ENCODE measurements around the gene CACHD1. TPM values are rescaled to one million over a fixed set of nuclear protein-coding genes. Genes with fewer than 3 reads are reported as not detected.

The CACHD1 gene
- total and polyA plus RNA-seq, 9 of the 15 experiments (the other 6 are each of a cell fraction or from before 2014, with no cell fraction given), result 0.07 TPM; not detected in 8

- H3K36me3 ChIP-seq (ENCODE audit: control insufficient read depth, insufficient read depth, low read length), result no peaks in the 10 kb centered on the region
- ATAC-seq, result no peak
- no peak for FAIRE-seq
- H2AFZ ChIP-seq (ENCODE audit: low read depth, low read length), result no peak overlapping the region
- no TSS peak for BruUV-seq (replicated peaks)
- peaks cover 0 to 5% of the 10 kb centered on the region in 2 experiments; a peak in 2 of 5 replicates for H3K27me3 ChIP-seq (ENCODE audit: control insufficient read depth in 2 of 2, insufficient read depth in 2 of 2, low read length in 2 of 2)
- in situ Hi-C loops (cut with MboI) (no loop called here), intact Hi-C loops (cut with micrococcal nuclease) (no loop called here)
- no peaks in the 10 kb centered on the region for H3K9me3 ChIP-seq (replicated peaks; ENCODE audit: control insufficient read depth, insufficient read depth, low read depth, low read length)
- H3K4me2 ChIP-seq (ENCODE audit: insufficient read depth, low read length), result no peak overlapping the region
- no peaks in the 10 kb centered on the region for H3K9me1 ChIP-seq (ENCODE audit: control insufficient read depth, insufficient read depth, low read length)
- POLR2A ChIA-PET, result no interaction called here
- CTCF ChIA-PET (ENCODE audit: low intra/inter-chr PET ratio), result no interaction called here
- WGBS (ENCODE audit: insufficient coverage, low coverage, missing lambda C conversion rate), result 0% methylated on average over 3 of the region's 3 CpGs
- H4K20me1 ChIP-seq (replicated peaks; ENCODE audit: control insufficient read depth, insufficient read depth, low read length), result no peaks in the 10 kb centered on the region
- H3K9ac ChIP-seq (ENCODE audit: insufficient read depth in 1 of 2, low read depth in 2 of 2, low read length in 2 of 2), result no peak overlapping the region
- no peak overlapping the region for H3K4me3 ChIP-seq
- no peaks in the 10 kb centered on the region for H3K79me2 ChIP-seq (ENCODE audit: control insufficient read depth, insufficient read depth, low read length)
- DNase-seq (ENCODE audit: extremely low read depth in 1 of 4, low spot score in 3 of 4), result no peak
- H3K4me1 ChIP-seq (replicated peaks in 1 of 2; ENCODE audit: control insufficient read depth in 2 of 2, insufficient read depth in 2 of 2, low read length in 2 of 2), result no peaks in the 10 kb centered on the region
- H3K27ac ChIP-seq (ENCODE audit: extremely low read depth, low read depth, low read length), result no peak overlapping the region
- TF ChIP-seq MCM2 (IDR thresholded peaks at IDR 0.05; ENCODE audit: low read depth), result no peak
- no peak for TF ChIP-seq LARP7 (IDR thresholded peaks at IDR 0.05)
- TF ChIP-seq SIN3A (IDR thresholded peaks at IDR 0.05; ENCODE audit: borderline replicate concordance in 2 of 2, control insufficient read depth in 1 of 2, low read depth in 2 of 2, low read length in 2 of 2), result no peak
- TF ChIP-seq EP400 (IDR thresholded peaks at IDR 0.05), result no peak
Measured at GRCh38 chr1:64631346-64632034, 161.6 kb downstream of the CACHD1 start.

DNA sequence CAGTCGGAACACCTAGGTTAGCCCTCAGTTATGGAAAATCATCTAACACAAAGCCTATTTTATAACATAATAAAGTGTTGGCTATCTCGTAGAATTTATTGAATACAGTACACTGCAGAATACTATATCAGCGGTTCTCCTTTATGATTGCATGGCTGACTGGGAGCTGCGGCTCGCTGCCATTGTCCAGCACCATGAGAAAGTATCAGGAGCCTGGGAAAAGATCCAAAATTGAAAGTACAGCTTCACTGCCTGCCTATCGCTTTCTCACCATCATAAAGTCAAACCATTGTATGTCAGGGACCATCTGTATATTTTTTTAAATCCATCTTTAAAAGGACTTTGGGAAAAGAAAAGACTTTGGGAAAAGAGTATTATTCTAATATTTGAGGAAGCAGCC lies 163.0 kb downstream of the CACHD1 start:
- ChIA-PET CTCF (ENCODE audit: low intra/inter-chr PET ratio) (no interaction called here), POLR2A (interaction anchor here (1.0 kb wide), 1 partner anchor 1089 kb away, joined by 3 read pairs; no protein-coding TSS in a partner anchor)
- no peak overlapping the region for H3K9ac ChIP-seq (ENCODE audit: insufficient read depth in 1 of 2, low read depth in 2 of 2, low read length in 2 of 2)
- ATAC-seq (no peak), DNase-seq (ENCODE audit: extremely low read depth in 1 of 4, low spot score in 3 of 4) (no peak), FAIRE-seq (no peak)
- no peak overlapping the region for H3K4me3 ChIP-seq
- H3K79me2 ChIP-seq (ENCODE audit: control insufficient read depth, insufficient read depth, low read length), result no peaks in the 10 kb centered on the region
- BruUV-seq (replicated peaks), result no TSS peak
- in situ Hi-C loops (cut with MboI) (no loop called here), intact Hi-C loops (cut with micrococcal nuclease) (no loop called here)
- under 1% methylated on average over 6 of the region's 6 CpGs for WGBS (ENCODE audit: insufficient coverage, low coverage, missing lambda C conversion rate)
- H3K4me2 ChIP-seq (ENCODE audit: insufficient read depth, low read length), result no peak overlapping the region
- no peak for TF ChIP-seq IRF2 (CRISPR knock-in tag; IDR thresholded peaks at IDR 0.05)
- TF ChIP-seq NFYB (IDR thresholded peaks at IDR 0.05; ENCODE audit: extremely low read depth, insufficient read length), result no peak
- TF ChIP-seq, protein P1, sequence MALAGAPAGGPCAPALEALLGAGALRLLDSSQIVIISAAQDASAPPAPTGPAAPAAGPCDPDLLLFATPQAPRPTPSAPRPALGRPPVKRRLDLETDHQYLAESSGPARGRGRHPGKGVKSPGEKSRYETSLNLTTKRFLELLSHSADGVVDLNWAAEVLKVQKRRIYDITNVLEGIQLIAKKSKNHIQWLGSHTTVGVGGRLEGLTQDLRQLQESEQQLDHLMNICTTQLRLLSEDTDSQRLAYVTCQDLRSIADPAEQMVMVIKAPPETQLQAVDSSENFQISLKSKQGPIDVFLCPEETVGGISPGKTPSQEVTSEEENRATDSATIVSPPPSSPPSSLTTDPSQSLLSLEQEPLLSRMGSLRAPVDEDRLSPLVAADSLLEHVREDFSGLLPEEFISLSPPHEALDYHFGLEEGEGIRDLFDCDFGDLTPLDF (CRISPR knock-in tag; IDR thresholded peaks at IDR 0.05), result no peak
- TF ChIP-seq CBFA2T3 (IDR thresholded peaks at IDR 0.05), result no peak
- TF ChIP-seq NFXL1 (CRISPR knock-in tag; IDR thresholded peaks at IDR 0.05), result no peak
- H3K36me3 ChIP-seq (ENCODE audit: control insufficient read depth, insufficient read depth, low read length), result no peaks in the 10 kb centered on the region
- H2AFZ ChIP-seq (ENCODE audit: low read depth, low read length), result no peak overlapping the region
- H3K9me1 ChIP-seq (ENCODE audit: control insufficient read depth, insufficient read depth, low read length), result no peaks in the 10 kb centered on the region
- peaks cover 0 to 5% of the 10 kb centered on the region in 2 experiments; a peak in 2 of 5 replicates for H3K27me3 ChIP-seq (ENCODE audit: control insufficient read depth in 2 of 2, insufficient read depth in 2 of 2, low read length in 2 of 2)
- H4K20me1 ChIP-seq (replicated peaks; ENCODE audit: control insufficient read depth, insufficient read depth, low read length), result no peaks in the 10 kb centered on the region
- no peak overlapping the region for H3K27ac ChIP-seq (ENCODE audit: extremely low read depth, low read depth, low read length)
- H3K9me3 ChIP-seq (replicated peaks; ENCODE audit: control insufficient read depth, insufficient read depth, low read depth, low read length), result no peaks in the 10 kb centered on the region
- no peaks in the 10 kb centered on the region for H3K4me1 ChIP-seq (replicated peaks in 1 of 2; ENCODE audit: control insufficient read depth in 2 of 2, insufficient read depth in 2 of 2, low read length in 2 of 2)

Data from K562 (cell line).